Esophagus squamous epithelium (tissue), 5 donors: ENCODE measurements around the gene ARF1. TPM values are rescaled to one million over a fixed set of nuclear protein-coding genes. Genes with fewer than 3 reads are reported as not detected.

Experiments
- DNase-seq: peaks from one replicate; lab custom pipeline; 2025; lab: John Stamatoyannopoulos, UW
- H3K27ac ChIP-seq, 4 donors: fragments of 200-600 bp; sonication (generic); one replicate each; pipeline ENCODE4 v1.5.1; 2016 to 2019; ENCODE audit warnings: mild to moderate bottlenecking in 1 of 4
- H3K27me3 ChIP-seq, 4 donors: fragments of 200-600 bp; sonication (generic); 1 replicate in 3 of 4; 2 replicates in 1 of 4; pipeline versions ENCODE4 v1.5.1 to v1.6.0; 2017 to 2021; ENCODE audit warnings: antibody characterized with exemption in 1 of 4
- H3K36me3 ChIP-seq, 3 donors: fragments of 200-600 bp; sonication (generic); one replicate each; pipeline ENCODE4 v1.5.1; 2016 to 2019
- H3K4me1 ChIP-seq, 3 donors: fragments of 200-600 bp; sonication (generic); one replicate each; pipeline ENCODE4 v1.5.1; 2017 to 2019
- H3K4me3 ChIP-seq, 4 donors: fragments of 200-600 bp; sonication (generic); 1 replicate in 3 of 4; 2 replicates in 1 of 4; pipeline ENCODE4 v1.5.1; 2016 to 2019; ENCODE audit warnings: mild to moderate bottlenecking in 2 of 4, moderate library complexity in 1 of 4
- H3K9me3 ChIP-seq, 3 donors: fragments of 200-600 bp; sonication (generic); one replicate each; pipeline ENCODE4 v1.5.1; 2016 to 2019
- CTCF ChIP-seq, 6 experiments: fragments of 450-650 bp in 4 of 6; fragments of 200-600 bp in 2 of 6; sonication (generic) in 2 of 6; IDR thresholded peaks; one replicate each; pipeline ENCODE4 v1.5.1; 2016 to 2019; ENCODE audit warnings: antibody characterized with exemption in 6 of 6, mild to moderate bottlenecking in 4 of 6, moderate library complexity in 4 of 6
- POLR2A ChIP-seq, 4 donors: fragments of 450-650 bp; IDR thresholded peaks; one replicate each; pipeline ENCODE4 v1.6.1; 2017; ENCODE audit warnings: antibody characterized with exemption in 4 of 4, mild to moderate bottlenecking in 4 of 4, moderate library complexity in 3 of 4
- whole genome bisulfite sequencing, 2 donors: methylation state at CpG; one replicate each; pipeline ENCODE4 v1.1.5; 2018; 5-methylcytosine and 5-hydroxymethylcytosine counted together
- intact Hi-C: fragments of 100-400 bp; cut with DNase I; formaldehyde crosslinking; loops from one replicate; pipeline ENCODE4 v1.15.0; 2022
- total RNA-seq, 4 donors: library from RNA; depleted of rRNA; stranded (reverse); fragments of >200 nt; gene quantifications; one replicate each; pipeline ENCODE4 v1.1.0, GENCODE V29; 2016
- donor health status: DM: yes; HTN: yes; CAD: no.

Gene ARF1
- total RNA-seq, 4 donors from 2014 or later: 279 to 327 (median 319) TPM

GRCh38 chr1:228104526-228105269, 22.2 kb downstream of the ARF1 start:
- WGBS, 2 donors: 52 to 57% methylated on average over 3 to 6 of the region's 7 CpGs

GRCh38 chr1:228105270-228105995, 22.9 kb downstream of the ARF1 start:
- Histone ChIP-seq H3K4me1 (peaks cover 24 to 62% (median 33%) of the 10 kb centered on the region in 3 donors), H3K36me3 (peaks cover 0 to 36% (median 14%) of the 10 kb centered on the region in 3 donors), H3K27ac (no peak overlapping the region), H3K27me3 (no peaks in the 10 kb centered on the region), H3K4me3 (no peak overlapping the region), H3K9me3 (no peaks in the 10 kb centered on the region)
- intact Hi-C loops: loop anchor here (10.0 kb wide), 1 partner anchor 59 kb away; the partner anchor contains the start of gene IBA57
- TF ChIP-seq CTCF (IDR thresholded peaks at IDR 0.05) (no peak), POLR2A (IDR thresholded peaks at IDR 0.05) (no peak)
- DNase-seq: no peak
- WGBS, 2 donors: 72 to 79% methylated on average over 4 to 5 of the region's 9 CpGs

More at GRCh38 chr1:228104526-228105269, 22.2 kb downstream of the ARF1 start:
- intact Hi-C loops: loop anchor here (10.0 kb wide), 1 partner anchor 60 kb away; the partner anchor contains the start of gene IBA57
- H3K27ac ChIP-seq: no peak overlapping the region
- no peak for DNase-seq
- peaks cover 4 to 44% (median 18%) of the 10 kb centered on the region in 3 donors for H3K36me3 ChIP-seq
- H3K4me1 ChIP-seq: peaks cover 20 to 62% (median 28%) of the 10 kb centered on the region in 3 donors
- H3K27me3 ChIP-seq: no peaks in the 10 kb centered on the region
- TF ChIP-seq POLR2A (IDR thresholded peaks at IDR 0.05) (no peak), CTCF (IDR thresholded peaks at IDR 0.05) (no peak)
- H3K9me3 ChIP-seq: no peaks in the 10 kb centered on the region
- no peak overlapping the region for H3K4me3 ChIP-seq

GRCh38 chr1:228105996-228106799, 23.7 kb downstream of the ARF1 start:
- TF ChIP-seq CTCF (IDR thresholded peaks at IDR 0.05): no peak
- no peak for TF ChIP-seq POLR2A (IDR thresholded peaks at IDR 0.05)
- Histone ChIP-seq H3K9me3 (no peaks in the 10 kb centered on the region), H3K4me1 (peaks cover 24 to 56% (median 33%) of the 10 kb centered on the region in 3 donors), H3K4me3 (no peak overlapping the region), H3K36me3 (peaks cover 0 to 29% (median 9%) of the 10 kb centered on the region in 3 donors), H3K27me3 (no peaks in the 10 kb centered on the region), H3K27ac (no peak overlapping the region)
- WGBS, 2 donors: 90 to 92% methylated on average over 2 of the region's 8 CpGs
- intact Hi-C loops: loop anchor here (10.0 kb wide), 1 partner anchor 59 kb away; the partner anchor contains the start of gene IBA57
- DNase-seq: no peak

- no peaks in the 10 kb centered on the region for H3K9me3 ChIP-seq
- intact Hi-C loops: loop anchor here (10.0 kb wide), 1 partner anchor 58 kb away; the partner anchor contains the start of gene IBA57
- peaks cover 20 to 51% (median 28%) of the 10 kb centered on the region in 3 donors for H3K4me1 ChIP-seq
- 93 to 97% methylated on average over 3 to 5 of the region's 9 CpGs for WGBS, 2 donors
- H3K27me3 ChIP-seq: no peaks in the 10 kb centered on the region
- H3K4me3 ChIP-seq: no peak overlapping the region
- TF ChIP-seq POLR2A (IDR thresholded peaks at IDR 0.05) (no peak), CTCF (IDR thresholded peaks at IDR 0.05) (no peak)
- DNase-seq: no peak
- H3K27ac ChIP-seq: no peak overlapping the region
- peaks cover 0 to 29% (median 8%) of the 10 kb centered on the region in 3 donors for H3K36me3 ChIP-seq
Measured at GRCh38 chr1:228106800-228107054, 24.2 kb downstream of the ARF1 start.
